ENCODE measurements around the gene TANK.

DNA sequence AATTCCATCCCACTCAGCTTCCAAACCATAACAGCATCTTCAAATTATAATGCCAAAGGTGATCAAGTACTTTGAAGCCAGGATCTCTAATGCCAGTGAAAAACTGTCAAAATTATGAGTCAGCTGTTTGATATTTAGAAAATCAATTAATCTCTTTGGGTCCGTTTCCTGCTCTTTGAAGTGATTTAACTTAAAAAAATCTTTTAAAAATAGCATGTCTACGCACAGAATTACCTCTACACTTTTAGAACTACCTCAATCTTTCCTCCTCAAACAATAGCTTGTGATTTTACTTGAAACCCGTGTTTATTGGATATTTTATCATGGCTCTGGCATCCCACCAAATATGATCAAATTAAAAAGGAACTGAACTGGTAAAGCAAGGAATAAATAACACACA, 31.3 kb upstream of the TANK start:
- TF ChIP-seq, protein P1, sequence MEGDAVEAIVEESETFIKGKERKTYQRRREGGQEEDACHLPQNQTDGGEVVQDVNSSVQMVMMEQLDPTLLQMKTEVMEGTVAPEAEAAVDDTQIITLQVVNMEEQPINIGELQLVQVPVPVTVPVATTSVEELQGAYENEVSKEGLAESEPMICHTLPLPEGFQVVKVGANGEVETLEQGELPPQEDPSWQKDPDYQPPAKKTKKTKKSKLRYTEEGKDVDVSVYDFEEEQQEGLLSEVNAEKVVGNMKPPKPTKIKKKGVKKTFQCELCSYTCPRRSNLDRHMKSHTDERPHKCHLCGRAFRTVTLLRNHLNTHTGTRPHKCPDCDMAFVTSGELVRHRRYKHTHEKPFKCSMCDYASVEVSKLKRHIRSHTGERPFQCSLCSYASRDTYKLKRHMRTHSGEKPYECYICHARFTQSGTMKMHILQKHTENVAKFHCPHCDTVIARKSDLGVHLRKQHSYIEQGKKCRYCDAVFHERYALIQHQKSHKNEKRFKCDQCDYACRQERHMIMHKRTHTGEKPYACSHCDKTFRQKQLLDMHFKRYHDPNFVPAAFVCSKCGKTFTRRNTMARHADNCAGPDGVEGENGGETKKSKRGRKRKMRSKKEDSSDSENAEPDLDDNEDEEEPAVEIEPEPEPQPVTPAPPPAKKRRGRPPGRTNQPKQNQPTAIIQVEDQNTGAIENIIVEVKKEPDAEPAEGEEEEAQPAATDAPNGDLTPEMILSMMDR (IDR thresholded peaks at IDR 0.05) = no peak
- TF ChIP-seq POLR2A (IDR thresholded peaks at IDR 0.05) = no peak

Measured in esophagus squamous epithelium (tissue), 4 donors.